HG02852 (cell line): ENCODE results near the gene ZNF593.

Experiments used
- ATAC-seq: cut with Tn5 transposase; IDR thresholded peaks from one replicate; pipeline ENCODE4 v1.9.1; 2021; ENCODE audit warnings: mild to moderate bottlenecking, moderate library complexity; ENCODE audit not compliant: unreplicated experiment

ZNF593 gene

GRCh38 chr1:26145960-26146294 lies 23.8 kb upstream of the ZNF593 start:
- ATAC-seq: no peak

- ATAC-seq: no peak
Observed at GRCh38 chr1:26148887-26149286, 20.8 kb upstream of the ZNF593 start.

- ATAC-seq: no peak
Observed at GRCh38 chr1:26153966-26154532, 15.7 kb upstream of the ZNF593 start.

GRCh38 chr1:26154750-26155149 lies 15.0 kb upstream of the ZNF593 start:
- ATAC-seq: no peak

- no peak for ATAC-seq
Observed at GRCh38 chr1:26155370-26156284, 14.1 kb upstream of the ZNF593 start.

GRCh38 chr1:26156285-26157038 lies 13.2 kb upstream of the ZNF593 start:
- ATAC-seq: no peak

GRCh38 chr1:26158271-26158907 lies 11.3 kb upstream of the ZNF593 start:
- no peak for ATAC-seq

GRCh38 chr1:26158908-26159742 lies 10.6 kb upstream of the ZNF593 start, which contains the start of gene FAM110D:
TSS of gene FAM110D (plus strand) at chr1:26159079. CDS start at chr1:26161292, 2,213 bp downstream.
- no peak for ATAC-seq

GRCh38 chr1:26159743-26160039 lies 10.0 kb upstream of the ZNF593 start:
- ATAC-seq: no peak

GRCh38 chr1:26160527-26161414 lies 8.9 kb upstream of the ZNF593 start:
- ATAC-seq: no peak

- ATAC-seq: no peak
Observed at GRCh38 chr1:26161415-26162219, 8.1 kb upstream of the ZNF593 start.

GRCh38 chr1:26162220-26162709 lies 7.4 kb upstream of the ZNF593 start:
- no peak for ATAC-seq

GRCh38 chr1:26163684-26164035 lies 6.0 kb upstream of the ZNF593 start:
- ATAC-seq: no peak

- no peak for ATAC-seq
Observed at GRCh38 chr1:26164036-26164860, 5.5 kb upstream of the ZNF593 start.

GRCh38 chr1:26164861-26165842 lies 4.6 kb upstream of the ZNF593 start:
- no peak for ATAC-seq

GRCh38 chr1:26166719-26167281 lies 2.9 kb upstream of the ZNF593 start:
- no peak for ATAC-seq
